ENCODE data around the gene PRR30. TPM values are rescaled to one million over a fixed set of nuclear protein-coding genes. Genes with fewer than 3 reads are reported as not detected.

PRR30 gene
- total RNA-seq, 2 donors from 2014 or later, result 1.1 TPM; not detected in 1

- Histone ChIP-seq H3K36me3 (peaks cover 7 to 12% of the 10 kb centered on the region in 2 donors), H3K4me3 (no peak overlapping the region), H3K27ac (no peak overlapping the region), H3K27me3 (replicated peaks; ENCODE audit: insufficient read depth) (no peaks in the 10 kb centered on the region), H3K9me3 (no peaks in the 10 kb centered on the region), H3K4me1 (replicated peaks) (peaks cover 8% of the 10 kb centered on the region)
- 92% methylated on average over 12 of the region's 12 CpGs for WGBS
- intact Hi-C loops (cut with DNase I), result no loop called here
- no peak for DNase-seq (ENCODE audit: low spot score)
- no peak for TF ChIP-seq POLR2A (IDR thresholded peaks at IDR 0.05)
- no peak for TF ChIP-seq CTCF (IDR thresholded peaks at IDR 0.05)
- no peak for TF ChIP-seq POLR2AphosphoS5 (IDR thresholded peaks at IDR 0.05)
Measured at GRCh38 chr2:27135478-27135955, 3.7 kb downstream of the PRR30 start.

- H3K36me3 ChIP-seq, result peaks cover 7 to 17% of the 10 kb centered on the region in 2 donors
- H3K27ac ChIP-seq, result peak overlapping the region; percentile 82 to 88
- no peaks in the 10 kb centered on the region for H3K9me3 ChIP-seq
- H3K4me3 ChIP-seq, result peak overlapping the region; percentile 78 to 96
- no peak for DNase-seq (ENCODE audit: low spot score)
- intact Hi-C loops (cut with DNase I), result no loop called here
- no peaks in the 10 kb centered on the region for H3K27me3 ChIP-seq (replicated peaks; ENCODE audit: insufficient read depth)
- TF ChIP-seq POLR2A (IDR thresholded peaks at IDR 0.05) (no peak), CTCF (IDR thresholded peaks at IDR 0.05) (no peak), POLR2AphosphoS5 (IDR thresholded peaks at IDR 0.05) (no peak)
- 64% methylated on average over 28 of the region's 33 CpGs for WGBS
- peaks cover 8% of the 10 kb centered on the region for H3K4me1 ChIP-seq (replicated peaks)
Measured at GRCh38 chr2:27134781-27135477, 4.3 kb downstream of the PRR30 start.

GRCh38 chr2:27133905-27134780 is 5.1 kb downstream of the PRR30 start, which contains the start of gene PREB:
Gene PREB (minus strand): TSS chr2:27134636. CDS start chr2:27134421, 215 bp downstream.
- TF ChIP-seq POLR2AphosphoS5 (IDR thresholded peaks at IDR 0.05) (peak; percentile 98), POLR2A (IDR thresholded peaks at IDR 0.05) (peak; percentile 81), CTCF (IDR thresholded peaks at IDR 0.05) (peak in 2 of 4 experiments; percentile 2 to 36)
- H3K27ac ChIP-seq, result peak within 1 kb of the TSS; percentile 82 to 88
- no peaks in the 10 kb centered on the region for H3K9me3 ChIP-seq
- H3K4me1 ChIP-seq (replicated peaks), result peaks cover 8% of the 10 kb centered on the region
- peaks cover 7 to 17% of the 10 kb centered on the region in 2 donors for H3K36me3 ChIP-seq
- under 1% methylated on average over 38 of the region's 86 CpGs for WGBS
- H3K4me3 ChIP-seq, result peak within 1 kb of the TSS; percentile 78 to 96
- no peaks in the 10 kb centered on the region for H3K27me3 ChIP-seq (replicated peaks; ENCODE audit: insufficient read depth)
- intact Hi-C loops (cut with DNase I), result no loop called here
- DNase-seq (ENCODE audit: low spot score), result peak; percentile 93

DNA sequence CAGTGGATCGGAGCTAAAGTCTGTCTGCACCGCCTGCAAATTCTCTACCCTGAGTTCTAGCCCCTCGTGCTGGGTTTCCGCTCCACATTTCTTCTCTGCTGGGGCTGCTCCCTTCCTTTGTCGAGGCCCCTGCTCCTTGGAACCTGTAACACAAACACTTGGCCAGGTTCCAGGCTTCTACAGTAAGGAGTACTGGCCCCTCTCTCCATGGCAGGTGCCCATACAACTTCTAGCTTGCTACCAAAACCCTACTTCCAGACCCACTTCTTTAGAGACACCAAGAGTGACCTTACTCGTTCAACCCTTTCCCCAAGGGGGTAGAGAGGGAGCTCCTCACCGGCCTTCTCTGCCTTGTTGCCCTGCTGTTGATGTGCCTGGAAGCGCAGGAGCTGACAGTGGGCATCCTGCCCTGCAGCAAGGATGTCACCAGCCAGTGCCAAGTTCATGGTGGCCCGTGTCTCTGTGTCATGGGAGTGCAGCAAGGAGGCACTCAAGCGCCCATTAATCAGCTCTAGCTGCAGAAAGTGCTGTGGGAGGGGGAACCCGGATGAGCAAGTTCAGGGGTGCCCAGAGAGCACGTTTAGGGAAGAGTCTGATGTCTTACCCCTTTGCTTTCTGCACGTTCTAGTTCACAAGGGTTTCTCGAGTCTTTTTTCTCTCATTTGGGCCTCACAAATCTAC is 5.9 kb downstream of the PRR30 start:
- Histone ChIP-seq H3K9me3 (no peaks in the 10 kb centered on the region), H3K4me3 (peak overlapping the region; percentile 78 to 96), H3K27ac (peak overlapping the region; percentile 82 to 88), H3K27me3 (replicated peaks; ENCODE audit: insufficient read depth) (no peaks in the 10 kb centered on the region), H3K36me3 (peaks cover 7 to 17% of the 10 kb centered on the region in 2 donors), H3K4me1 (replicated peaks) (peaks cover 8% of the 10 kb centered on the region)
- 31% methylated on average over 13 of the region's 14 CpGs for WGBS
- no peak for DNase-seq (ENCODE audit: low spot score)
- intact Hi-C loops (cut with DNase I), result no loop called here
- TF ChIP-seq POLR2AphosphoS5 (IDR thresholded peaks at IDR 0.05), result no peak
- TF ChIP-seq CTCF (IDR thresholded peaks at IDR 0.05), result no peak
- no peak for TF ChIP-seq POLR2A (IDR thresholded peaks at IDR 0.05)
